DOHH2 (cell line): ENCODE data around the gene CYTH4.
"Not testable (repeated sequence)": the region's sequence is repeated elsewhere in the genome, so short reads cannot be mapped to it uniquely, and the experiment has no call there.

Experiments
- EZH2phosphoT487 ChIP-seq: fragments of 200-600 bp; sonication (generic); IDR thresholded peaks from 2 replicates; pipeline ENCODE4 v1.6.1; 2017; ENCODE audit warnings: borderline replicate concordance, mild to moderate bottlenecking, antibody characterized with exemption, low read length, moderate library complexity, mixed read lengths
- TF ChIP-seq, protein P1 (sequence below): fragments of 200-600 bp; sonication (generic); IDR thresholded peaks from one replicate; pipeline ENCODE4 v1.5.1; 2014; ENCODE audit warnings: antibody characterized with exemption, mild to moderate bottlenecking, low read depth, low read length; ENCODE audit not compliant: poor library complexity, severe bottlenecking

GRCh38 chr22:37328538-37329237 is 46.4 kb downstream of the CYTH4 start:
- TF ChIP-seq, protein P1, sequence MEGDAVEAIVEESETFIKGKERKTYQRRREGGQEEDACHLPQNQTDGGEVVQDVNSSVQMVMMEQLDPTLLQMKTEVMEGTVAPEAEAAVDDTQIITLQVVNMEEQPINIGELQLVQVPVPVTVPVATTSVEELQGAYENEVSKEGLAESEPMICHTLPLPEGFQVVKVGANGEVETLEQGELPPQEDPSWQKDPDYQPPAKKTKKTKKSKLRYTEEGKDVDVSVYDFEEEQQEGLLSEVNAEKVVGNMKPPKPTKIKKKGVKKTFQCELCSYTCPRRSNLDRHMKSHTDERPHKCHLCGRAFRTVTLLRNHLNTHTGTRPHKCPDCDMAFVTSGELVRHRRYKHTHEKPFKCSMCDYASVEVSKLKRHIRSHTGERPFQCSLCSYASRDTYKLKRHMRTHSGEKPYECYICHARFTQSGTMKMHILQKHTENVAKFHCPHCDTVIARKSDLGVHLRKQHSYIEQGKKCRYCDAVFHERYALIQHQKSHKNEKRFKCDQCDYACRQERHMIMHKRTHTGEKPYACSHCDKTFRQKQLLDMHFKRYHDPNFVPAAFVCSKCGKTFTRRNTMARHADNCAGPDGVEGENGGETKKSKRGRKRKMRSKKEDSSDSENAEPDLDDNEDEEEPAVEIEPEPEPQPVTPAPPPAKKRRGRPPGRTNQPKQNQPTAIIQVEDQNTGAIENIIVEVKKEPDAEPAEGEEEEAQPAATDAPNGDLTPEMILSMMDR, result not testable (repeated sequence)
- TF ChIP-seq EZH2phosphoT487, result not testable (repeated sequence)
